Measurements from ENCODE around the gene IL2RA. TPM values are rescaled to one million over a fixed set of nuclear protein-coding genes. Genes with fewer than 3 reads are reported as not detected.
"Not testable (repeated sequence)": the region's sequence is repeated elsewhere in the genome, so short reads cannot be mapped to it uniquely, and the experiment has no call there.

The IL2RA gene
- total and polyA plus RNA-seq, 2 experiments from 2014 or later: not detected

GRCh38 chr10:6005856-6006395 is 56.2 kb downstream of the IL2RA start (continued):
- TF ChIP-seq REST (IDR thresholded peaks at IDR 0.05; ENCODE audit: unreplicated experiment) (no peak), ZNF114 (CRISPR knock-in tag; IDR thresholded peaks at IDR 0.05) (no peak), ETS1 (IDR thresholded peaks at IDR 0.05) (no peak)

- ATAC-seq; H3K4me3 Mint-ChIP-seq; H3K27me3 Mint-ChIP-seq (ENCODE audit: insufficient read depth, low read depth, poor library complexity); H3K27me3 ChIP-seq (ENCODE audit: insufficient read depth); H3K9me3 Mint-ChIP-seq; H3K4me3 ChIP-seq; H3K4me1 ChIP-seq (ENCODE audit: insufficient read depth); H3K36me3 Mint-ChIP-seq (ENCODE audit: low read depth); H4K20me1 ChIP-seq (replicated peaks; ENCODE audit: insufficient read depth); H3F3A ChIP-seq (replicated peaks; ENCODE audit: low read depth); H3K36me3 ChIP-seq (ENCODE audit: insufficient read depth); DNase-seq (ENCODE audit: low spot score); H3K79me2 ChIP-seq (replicated peaks; ENCODE audit: insufficient read depth); H3K4me2 ChIP-seq; H3K27ac ChIP-seq (ENCODE audit: low read depth); H3K9me2 ChIP-seq (ENCODE audit: insufficient read depth): not testable (repeated sequence)
- Mint-ChIP-seq H3K27ac (peak overlapping the region; percentile 29; the same call in 1 of the 2 replicates), H3K4me1 (peaks cover 20% of the 10 kb centered on the region; the same call in 2 of the 3 replicates)
- peak overlapping the region; percentile 40; the same call in 1 of the 2 replicates for H2AFZ ChIP-seq
These were observed 56.9 kb downstream of the IL2RA start for GRCh38 chr10:6005161-6005804.

GRCh38 chr10:6002809-6003510 is 59.2 kb downstream of the IL2RA start:
- no peak overlapping the region for H3K27ac Mint-ChIP-seq

More at GRCh38 chr10:6002809-6003510, 59.2 kb downstream of the IL2RA start:
- peaks cover 1% of the 10 kb centered on the region; the same call in 2 of the 3 replicates for H3K9me3 Mint-ChIP-seq
- Histone ChIP-seq H3F3A (replicated peaks; ENCODE audit: low read depth) (no peaks in the 10 kb centered on the region), H3K27ac (ENCODE audit: low read depth) (no peak overlapping the region), H2AFZ (no peak overlapping the region), H3K4me2 (no peak overlapping the region), H3K36me3 (ENCODE audit: insufficient read depth) (no peaks in the 10 kb centered on the region), H3K9me2 (ENCODE audit: insufficient read depth) (no peaks in the 10 kb centered on the region), H3K4me3 (no peak overlapping the region), H3K27me3 (ENCODE audit: insufficient read depth) (no peaks in the 10 kb centered on the region), H4K20me1 (replicated peaks; ENCODE audit: insufficient read depth) (no peaks in the 10 kb centered on the region), H3K4me1 (ENCODE audit: insufficient read depth) (no peaks in the 10 kb centered on the region), H3K79me2 (replicated peaks; ENCODE audit: insufficient read depth) (no peaks in the 10 kb centered on the region)
- H3K4me1 Mint-ChIP-seq: peaks cover 26% of the 10 kb centered on the region
- no peak for TF ChIP-seq CREB1 (CRISPR knock-in tag; IDR thresholded peaks at IDR 0.05; ENCODE audit: low read depth)
- TF ChIP-seq ETS1 (IDR thresholded peaks at IDR 0.05): no peak
- TF ChIP-seq STAT1 (IDR thresholded peaks at IDR 0.05; ENCODE audit: unreplicated experiment): no peak
- H3K36me3 Mint-ChIP-seq (ENCODE audit: low read depth): no peaks in the 10 kb centered on the region
- H3K4me3 Mint-ChIP-seq: no peak overlapping the region
- ATAC-seq (no peak), DNase-seq (ENCODE audit: low spot score) (no peak)
- H3K27me3 Mint-ChIP-seq (ENCODE audit: insufficient read depth, low read depth, poor library complexity): peaks cover 3% of the 10 kb centered on the region

Data from GM23338 (cell line).